Fibroblast of lung (primary cell): Measurements from ENCODE around the gene UBL5. TPM values are rescaled to one million over a fixed set of nuclear protein-coding genes. Genes with fewer than 3 reads are reported as not detected.

Experiments
- DNase-seq, 2 donors: peaks; one replicate each; pipeline versions ENCODE4 v3.0.0 to v3.0.0-alpha.2; 2010; ENCODE audit warnings: low read depth in 2 of 2
- H2AFZ ChIP-seq: 2 replicates; pipeline ENCODE4 v1.5.1; 2012; ENCODE audit warnings: low read length, control low read depth, inconsistent platforms
- H3K27ac ChIP-seq: 2 replicates; pipeline ENCODE4 v1.5.1; 2011; ENCODE audit warnings: low read length, control low read depth; ENCODE audit not compliant: insufficient read depth
- H3K27me3 ChIP-seq: 2 replicates; pipeline ENCODE4 v1.5.1; 2011; ENCODE audit warnings: mild to moderate bottlenecking, low read length; ENCODE audit not compliant: control insufficient read depth, insufficient read depth
- H3K36me3 ChIP-seq: 2 replicates; pipeline ENCODE4 v1.5.1; 2011; ENCODE audit warnings: low read length; ENCODE audit not compliant: control insufficient read depth, insufficient read depth
- H3K4me1 ChIP-seq: 2 replicates; pipeline ENCODE4 v1.5.1; 2011; ENCODE audit warnings: low read length; ENCODE audit not compliant: control insufficient read depth, insufficient read depth; ENCODE audit errors: extremely low read depth
- H3K4me2 ChIP-seq: 2 replicates; pipeline ENCODE4 v1.5.1; 2011; ENCODE audit warnings: low read length, control low read depth; ENCODE audit not compliant: insufficient read depth; ENCODE audit errors: extremely low read depth
- H3K4me3 ChIP-seq, 4 experiments: fragments of 200-600 bp in 1 of 4; sonication (generic) in 1 of 4; replicated peaks in 1 of 4; 2 replicates each; pipeline ENCODE4 v1.5.1; 2011 to 2016; ENCODE audit warnings: low read length in 4 of 4, low read depth in 3 of 4, mild to moderate bottlenecking in 3 of 4, control low read depth in 2 of 4, inconsistent platforms in 1 of 4, mixed read lengths in 1 of 4; ENCODE audit not compliant: insufficient read depth in 1 of 4; ENCODE audit errors: control extremely low read depth in 1 of 4
- H3K79me2 ChIP-seq: 2 replicates; pipeline ENCODE4 v1.5.1; 2012; ENCODE audit warnings: mild to moderate bottlenecking, low read length, inconsistent platforms; ENCODE audit not compliant: control insufficient read depth, insufficient read depth
- H3K9ac ChIP-seq: 2 replicates; pipeline ENCODE4 v1.5.1; 2011; ENCODE audit warnings: mild to moderate bottlenecking, low read length, control low read depth; ENCODE audit not compliant: insufficient read depth
- H3K9me3 ChIP-seq: 2 replicates; pipeline ENCODE4 v1.5.1; 2012; ENCODE audit warnings: low read depth, low read length; ENCODE audit not compliant: control insufficient read depth, insufficient read depth
- H4K20me1 ChIP-seq: 2 replicates; pipeline ENCODE4 v1.5.1; 2011; ENCODE audit warnings: low read length; ENCODE audit not compliant: control insufficient read depth, insufficient read depth; ENCODE audit errors: extremely low read depth
- EZH2 ChIP-seq: IDR thresholded peaks from 2 replicates; pipeline ENCODE4 v1.5.1; 2012; ENCODE audit warnings: low read length, control low read depth, mild to moderate bottlenecking; ENCODE audit errors: missing control alignments
- polyA plus RNA-seq, 2 donors: library from polyadenylated mRNA; depleted of rRNA in 1 of 2; stranded (reverse) in 1 of 2; unstranded in 1 of 2; fragments of >200 nt; gene quantifications; 2 replicates each; pipeline ENCODE4 v1.2.1, GENCODE V29; 2011 to 2012; ENCODE audit warnings: missing spikeins in 1 of 2
- total RNA-seq: library from RNA; depleted of rRNA; stranded (reverse); fragments of >200 nt; gene quantifications from 2 replicates; pipeline ENCODE4 v1.2.1, GENCODE V29; 2014
- TF ChIP-seq, protein P1 (sequence below), 2 donors: IDR thresholded peaks in 1 of 2; conservative IDR thresholded peaks in 1 of 2; 1 replicate in 1 of 2; 2 replicates in 1 of 2; pipeline ENCODE4 v1.5.1; 2011 to 2012; ENCODE audit warnings: low read length in 2 of 2, control low read depth in 1 of 2, inconsistent platforms in 1 of 2, low read depth in 1 of 2, mild to moderate bottlenecking in 1 of 2

Gene UBL5
- total and polyA plus RNA-seq, 2 donors (not counting 1 experiment from before 2014, with no cell fraction given), result 154 to 1,038 TPM

DNA sequence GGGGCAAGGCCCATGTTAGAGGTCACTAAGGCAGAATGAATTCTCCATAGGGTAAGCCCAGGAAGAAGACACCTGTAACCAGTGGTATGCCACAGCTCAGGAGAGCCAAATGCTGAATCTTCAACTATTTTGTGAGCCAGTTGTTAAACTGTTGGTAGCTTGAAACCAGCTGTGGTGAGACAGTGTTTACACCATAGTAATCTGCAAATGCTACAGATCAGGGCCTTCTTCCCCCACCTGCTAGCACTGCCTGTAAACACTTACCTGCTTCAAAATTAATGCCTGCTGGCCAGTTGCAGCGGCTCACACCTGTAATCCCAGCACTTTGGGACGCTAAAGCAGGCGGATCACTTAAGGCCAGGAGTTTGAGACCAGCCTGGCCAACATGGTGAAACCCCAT, 20.9 kb upstream of the UBL5 start:
- no peak overlapping the region for H3K4me2 ChIP-seq
- H3K9me3 ChIP-seq, result no peaks in the 10 kb centered on the region
- no peak overlapping the region for H2AFZ ChIP-seq
- no peak overlapping the region for H3K4me3 ChIP-seq
- DNase-seq, result no peak
- no peak overlapping the region for H3K9ac ChIP-seq
- no peaks in the 10 kb centered on the region for H4K20me1 ChIP-seq
- H3K79me2 ChIP-seq, result no peaks in the 10 kb centered on the region
- no peaks in the 10 kb centered on the region for H3K4me1 ChIP-seq
- no peak for TF ChIP-seq EZH2
- TF ChIP-seq, protein P1, sequence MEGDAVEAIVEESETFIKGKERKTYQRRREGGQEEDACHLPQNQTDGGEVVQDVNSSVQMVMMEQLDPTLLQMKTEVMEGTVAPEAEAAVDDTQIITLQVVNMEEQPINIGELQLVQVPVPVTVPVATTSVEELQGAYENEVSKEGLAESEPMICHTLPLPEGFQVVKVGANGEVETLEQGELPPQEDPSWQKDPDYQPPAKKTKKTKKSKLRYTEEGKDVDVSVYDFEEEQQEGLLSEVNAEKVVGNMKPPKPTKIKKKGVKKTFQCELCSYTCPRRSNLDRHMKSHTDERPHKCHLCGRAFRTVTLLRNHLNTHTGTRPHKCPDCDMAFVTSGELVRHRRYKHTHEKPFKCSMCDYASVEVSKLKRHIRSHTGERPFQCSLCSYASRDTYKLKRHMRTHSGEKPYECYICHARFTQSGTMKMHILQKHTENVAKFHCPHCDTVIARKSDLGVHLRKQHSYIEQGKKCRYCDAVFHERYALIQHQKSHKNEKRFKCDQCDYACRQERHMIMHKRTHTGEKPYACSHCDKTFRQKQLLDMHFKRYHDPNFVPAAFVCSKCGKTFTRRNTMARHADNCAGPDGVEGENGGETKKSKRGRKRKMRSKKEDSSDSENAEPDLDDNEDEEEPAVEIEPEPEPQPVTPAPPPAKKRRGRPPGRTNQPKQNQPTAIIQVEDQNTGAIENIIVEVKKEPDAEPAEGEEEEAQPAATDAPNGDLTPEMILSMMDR (conservative IDR thresholded peaks at IDR 0.05 in 1 of 2, IDR thresholded peaks at IDR 0.05 in 1 of 2; ENCODE audit: low read depth in 1 of 2, low read length in 2 of 2), result no peak
- H3K27me3 ChIP-seq, result no peaks in the 10 kb centered on the region
- no peak overlapping the region for H3K27ac ChIP-seq
- peaks cover 17% of the 10 kb centered on the region for H3K36me3 ChIP-seq

- TF ChIP-seq, protein P1 (conservative IDR thresholded peaks at IDR 0.05 in 1 of 2, IDR thresholded peaks at IDR 0.05 in 1 of 2; ENCODE audit: low read depth in 1 of 2, low read length in 2 of 2), result no peak
- no peak for TF ChIP-seq EZH2
- H3K27ac ChIP-seq, result no peak overlapping the region
Observed at GRCh38 chr19:9808855-9809824, 18.6 kb upstream of the UBL5 start.

GRCh38 chr19:9811139-9811538, 16.6 kb upstream of the UBL5 start:
- Histone ChIP-seq H3K4me2 (no peak overlapping the region), H3K27ac (no peak overlapping the region), H4K20me1 (no peaks in the 10 kb centered on the region), H3K4me1 (no peaks in the 10 kb centered on the region), H3K79me2 (peaks cover 6% of the 10 kb centered on the region), H3K9ac (no peak overlapping the region), H3K4me3 (no peak overlapping the region), H3K36me3 (peaks cover 17% of the 10 kb centered on the region), H3K27me3 (no peaks in the 10 kb centered on the region), H2AFZ (no peak overlapping the region), H3K9me3 (no peaks in the 10 kb centered on the region)
- no peak for TF ChIP-seq EZH2
- TF ChIP-seq, protein P1 (conservative IDR thresholded peaks at IDR 0.05 in 1 of 2, IDR thresholded peaks at IDR 0.05 in 1 of 2; ENCODE audit: low read depth in 1 of 2, low read length in 2 of 2), result no peak
- no peak for DNase-seq

More at GRCh38 chr19:9808855-9809824, 18.6 kb upstream of the UBL5 start:
- Histone ChIP-seq H3K79me2 (no peaks in the 10 kb centered on the region), H2AFZ (no peak overlapping the region), H4K20me1 (no peaks in the 10 kb centered on the region), H3K9ac (no peak overlapping the region), H3K9me3 (no peaks in the 10 kb centered on the region), H3K36me3 (peaks cover 17% of the 10 kb centered on the region), H3K4me3 (no peak overlapping the region), H3K4me1 (no peaks in the 10 kb centered on the region), H3K27me3 (no peaks in the 10 kb centered on the region), H3K4me2 (no peak overlapping the region)
- no peak for DNase-seq
